ENCODE data around the gene SYNGR1. TPM values are rescaled to one million over a fixed set of nuclear protein-coding genes. Genes with fewer than 3 reads are reported as not detected.
"Not testable (repeated sequence)": the region's sequence is repeated elsewhere in the genome, so short reads cannot be mapped to it uniquely, and the experiment has no call there.

SYNGR1 gene
- total and polyA plus RNA-seq, 2 donors (not counting 1 experiment from before 2014, with no cell fraction given), result 13.0 to 13.5 TPM

DNA sequence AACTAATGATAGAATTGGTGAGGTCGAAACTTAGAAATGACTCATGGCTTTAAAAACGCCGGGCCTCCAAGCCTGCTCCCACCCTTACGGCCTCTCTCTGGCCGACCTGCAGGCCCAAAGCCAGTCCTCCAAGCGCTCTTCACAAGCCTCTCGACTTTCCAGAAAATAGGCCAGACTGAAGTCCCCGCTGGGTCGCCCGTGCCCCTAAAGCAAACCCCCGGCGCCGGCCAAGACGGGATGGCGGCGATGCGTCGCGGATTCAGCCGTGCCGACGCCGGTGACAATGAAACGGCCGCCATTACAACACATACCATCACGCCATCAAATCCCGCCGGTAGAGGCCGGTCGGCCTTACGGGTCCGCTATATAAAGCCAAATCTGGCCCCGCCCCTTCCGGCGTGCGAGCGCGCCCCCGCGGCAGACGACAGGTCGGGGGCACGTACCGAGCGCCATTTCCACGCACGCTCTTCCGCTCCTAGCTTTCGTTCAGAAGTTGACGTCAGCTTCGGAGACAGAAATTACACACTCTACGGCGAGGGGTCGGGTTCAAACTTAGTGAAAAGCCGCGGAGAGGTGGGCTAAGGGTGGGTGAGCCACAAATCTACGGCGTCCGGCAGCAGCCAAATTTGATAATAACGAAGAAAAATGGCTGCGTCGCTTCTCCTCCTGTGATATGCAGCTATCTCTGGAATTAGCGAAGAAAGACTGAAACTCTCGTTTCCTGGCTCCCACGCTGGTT is 30.3 kb upstream of the SYNGR1 start, which contains the start of gene RPL3:
TSS of gene RPL3 (minus strand) at position 340 of the 739 bp plus-strand sequence. CDS start at position 314, 26 bp downstream.
- DNase-seq (ENCODE audit: low read depth in 2 of 2), result peak; percentile 98 to 99
- H3K36me3 ChIP-seq (ENCODE audit: control insufficient read depth, insufficient read depth, low read length), result peaks cover 25% of the 10 kb centered on the region

GRCh38 chr22:39320616-39321029 is 29.2 kb upstream of the SYNGR1 start:
- H3K79me2 ChIP-seq (ENCODE audit: control insufficient read depth, insufficient read depth, low read length), result peaks cover 37% of the 10 kb centered on the region
- H2AFZ ChIP-seq (ENCODE audit: low read length), result peak overlapping the region; percentile 21
- H3K9me3 ChIP-seq (ENCODE audit: control insufficient read depth, insufficient read depth, low read depth, low read length); H3K9ac ChIP-seq (ENCODE audit: insufficient read depth, low read length); H3K27me3 ChIP-seq (ENCODE audit: control insufficient read depth, insufficient read depth, low read length); H4K20me1 ChIP-seq (ENCODE audit: control insufficient read depth, extremely low read depth, insufficient read depth, low read length); DNase-seq (ENCODE audit: low read depth in 2 of 2); H3K4me1 ChIP-seq (ENCODE audit: control insufficient read depth, extremely low read depth, insufficient read depth, low read length): not testable (repeated sequence)
- peak overlapping the region in 2 of 4 experiments; percentile 10 to 89 for H3K4me3 ChIP-seq (replicated peaks in 1 of 4; ENCODE audit: control extremely low read depth in 1 of 4, insufficient read depth in 1 of 4, low read depth in 3 of 4, low read length in 4 of 4)
- peak overlapping the region; percentile 49 for H3K4me2 ChIP-seq (ENCODE audit: extremely low read depth, insufficient read depth, low read length)
- peaks cover 13% of the 10 kb centered on the region for H3K36me3 ChIP-seq (ENCODE audit: control insufficient read depth, insufficient read depth, low read length)
- H3K27ac ChIP-seq (ENCODE audit: insufficient read depth, low read length), result peak overlapping the region; percentile 90

More for the DNA sequence above, 30.3 kb upstream of the SYNGR1 start, which contains the start of gene RPL3:
- Histone ChIP-seq H4K20me1 (ENCODE audit: control insufficient read depth, extremely low read depth, insufficient read depth, low read length) (peaks cover 2% of the 10 kb centered on the region), H3K4me3 (replicated peaks in 1 of 4; ENCODE audit: control extremely low read depth in 1 of 4, insufficient read depth in 1 of 4, low read depth in 3 of 4, low read length in 4 of 4) (peak within 1 kb of the TSS; percentile 70 to 96 (median 90)), H3K79me2 (ENCODE audit: control insufficient read depth, insufficient read depth, low read length) (peaks cover 48% of the 10 kb centered on the region), H3K27ac (ENCODE audit: insufficient read depth, low read length) (peak within 1 kb of the TSS; percentile 90), H2AFZ (ENCODE audit: low read length) (peak within 1 kb of the TSS; percentile 39), H3K4me2 (ENCODE audit: extremely low read depth, insufficient read depth, low read length) (peak within 1 kb of the TSS; percentile 97), H3K27me3 (ENCODE audit: control insufficient read depth, insufficient read depth, low read length) (no peaks in the 10 kb centered on the region), H3K4me1 (ENCODE audit: control insufficient read depth, extremely low read depth, insufficient read depth, low read length) (peaks cover 13% of the 10 kb centered on the region), H3K9ac (ENCODE audit: insufficient read depth, low read length) (peak within 1 kb of the TSS; percentile 64), H3K9me3 (ENCODE audit: control insufficient read depth, insufficient read depth, low read depth, low read length) (no peaks in the 10 kb centered on the region)
- TF ChIP-seq EZH2 (IDR thresholded peaks at IDR 0.05; ENCODE audit: low read length, missing control alignments), result no peak
- TF ChIP-seq, protein P1, sequence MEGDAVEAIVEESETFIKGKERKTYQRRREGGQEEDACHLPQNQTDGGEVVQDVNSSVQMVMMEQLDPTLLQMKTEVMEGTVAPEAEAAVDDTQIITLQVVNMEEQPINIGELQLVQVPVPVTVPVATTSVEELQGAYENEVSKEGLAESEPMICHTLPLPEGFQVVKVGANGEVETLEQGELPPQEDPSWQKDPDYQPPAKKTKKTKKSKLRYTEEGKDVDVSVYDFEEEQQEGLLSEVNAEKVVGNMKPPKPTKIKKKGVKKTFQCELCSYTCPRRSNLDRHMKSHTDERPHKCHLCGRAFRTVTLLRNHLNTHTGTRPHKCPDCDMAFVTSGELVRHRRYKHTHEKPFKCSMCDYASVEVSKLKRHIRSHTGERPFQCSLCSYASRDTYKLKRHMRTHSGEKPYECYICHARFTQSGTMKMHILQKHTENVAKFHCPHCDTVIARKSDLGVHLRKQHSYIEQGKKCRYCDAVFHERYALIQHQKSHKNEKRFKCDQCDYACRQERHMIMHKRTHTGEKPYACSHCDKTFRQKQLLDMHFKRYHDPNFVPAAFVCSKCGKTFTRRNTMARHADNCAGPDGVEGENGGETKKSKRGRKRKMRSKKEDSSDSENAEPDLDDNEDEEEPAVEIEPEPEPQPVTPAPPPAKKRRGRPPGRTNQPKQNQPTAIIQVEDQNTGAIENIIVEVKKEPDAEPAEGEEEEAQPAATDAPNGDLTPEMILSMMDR (conservative IDR thresholded peaks at IDR 0.05 in 1 of 2, IDR thresholded peaks at IDR 0.05 in 1 of 2; ENCODE audit: low read depth in 1 of 2, low read length in 2 of 2), result peak in 1 of 2 donors; percentile 2

GRCh38 chr22:39325392-39325932 is 24.3 kb upstream of the SYNGR1 start:
- no peaks in the 10 kb centered on the region for H3K79me2 ChIP-seq (ENCODE audit: control insufficient read depth, insufficient read depth, low read length)
- peaks cover 2% of the 10 kb centered on the region for H3K4me1 ChIP-seq (ENCODE audit: control insufficient read depth, extremely low read depth, insufficient read depth, low read length)
- no peak overlapping the region for H3K4me3 ChIP-seq (replicated peaks in 1 of 4; ENCODE audit: control extremely low read depth in 1 of 4, insufficient read depth in 1 of 4, low read depth in 3 of 4, low read length in 4 of 4)
- no peaks in the 10 kb centered on the region for H3K36me3 ChIP-seq (ENCODE audit: control insufficient read depth, insufficient read depth, low read length)
- H3K27ac ChIP-seq (ENCODE audit: insufficient read depth, low read length), result no peak overlapping the region
- H3K27me3 ChIP-seq (ENCODE audit: control insufficient read depth, insufficient read depth, low read length), result no peaks in the 10 kb centered on the region
- H3K4me2 ChIP-seq (ENCODE audit: extremely low read depth, insufficient read depth, low read length), result no peak overlapping the region
- no peaks in the 10 kb centered on the region for H3K9me3 ChIP-seq (ENCODE audit: control insufficient read depth, insufficient read depth, low read depth, low read length)
- DNase-seq (ENCODE audit: low read depth in 2 of 2), result peak in 1 of 2 donors; percentile 21
- peak overlapping the region; percentile 65 for H2AFZ ChIP-seq (ENCODE audit: low read length)
- H4K20me1 ChIP-seq (ENCODE audit: control insufficient read depth, extremely low read depth, insufficient read depth, low read length), result no peaks in the 10 kb centered on the region
- no peak overlapping the region for H3K9ac ChIP-seq (ENCODE audit: insufficient read depth, low read length)
- TF ChIP-seq EZH2 (IDR thresholded peaks at IDR 0.05; ENCODE audit: low read length, missing control alignments), result no peak
- TF ChIP-seq, protein P1 (conservative IDR thresholded peaks at IDR 0.05 in 1 of 2, IDR thresholded peaks at IDR 0.05 in 1 of 2; ENCODE audit: low read depth in 1 of 2, low read length in 2 of 2), result no peak
